ENCODE measurements around the gene SUGP2.

The SUGP2 gene

DNA sequence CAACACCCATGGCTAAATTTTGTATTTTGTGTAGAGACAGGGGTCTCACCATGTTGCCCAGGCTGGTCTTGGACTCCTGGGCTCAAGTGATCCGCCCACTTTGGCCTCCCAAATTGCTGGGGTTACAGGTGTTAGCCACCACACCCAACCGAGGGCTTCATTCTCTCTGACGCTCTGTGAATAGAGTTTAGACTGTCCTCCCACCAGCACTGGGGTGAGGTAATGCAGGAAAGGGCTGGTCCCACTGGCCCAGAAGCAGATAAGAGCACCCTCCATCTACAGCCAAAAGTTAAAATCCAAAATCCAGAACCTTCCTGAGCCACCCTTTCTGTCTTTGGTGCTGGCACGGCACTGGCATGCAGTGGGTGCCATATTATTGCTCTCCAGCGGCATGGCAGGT lies 60.5 kb downstream of the SUGP2 start:
- TF ChIP-seq POLR2AphosphoS5 (IDR thresholded peaks at IDR 0.05; ENCODE audit: borderline replicate concordance, low read depth, low read length) = no peak
- no peak for TF ChIP-seq FOXP2 (optimal IDR thresholded peaks at IDR 0.05; ENCODE audit: control extremely low read depth, extremely low read length, insufficient read depth)
- no peak for TF ChIP-seq EZH2 (IDR thresholded peaks at IDR 0.05)
- no peak overlapping the region for H3K27ac ChIP-seq

DNA sequence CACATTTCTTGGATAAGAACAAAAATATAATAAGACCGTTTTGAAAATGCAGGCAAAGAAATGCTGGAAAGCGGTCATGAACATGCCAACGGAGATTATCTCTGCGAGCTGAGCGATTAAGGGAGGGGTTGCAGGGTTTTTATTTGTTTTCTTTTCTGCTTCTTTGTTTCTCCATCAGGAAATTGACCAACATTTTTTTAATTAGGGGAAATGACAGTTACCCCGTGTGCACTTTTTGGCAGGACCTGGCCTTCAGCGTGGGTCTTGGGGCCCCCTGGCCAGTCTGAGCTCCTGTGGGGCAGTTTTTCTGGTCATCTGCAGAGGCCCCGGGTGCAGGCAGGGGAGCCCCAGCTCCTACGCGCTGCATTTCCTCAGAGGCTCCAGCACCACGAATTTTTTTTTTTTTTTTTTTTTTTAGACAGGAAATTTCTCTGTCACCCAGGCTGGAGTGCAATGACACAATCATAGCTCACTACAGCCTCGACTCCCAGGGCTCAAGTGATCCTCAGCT lies 61.0 kb downstream of the SUGP2 start:
- no peak overlapping the region for H3K4me3 ChIP-seq
- TF ChIP-seq POLR2AphosphoS5 (IDR thresholded peaks at IDR 0.05; ENCODE audit: borderline replicate concordance, low read depth, low read length) = no peak
- no peak for TF ChIP-seq EZH2 (IDR thresholded peaks at IDR 0.05)
- no peak for TF ChIP-seq FOXP2 (optimal IDR thresholded peaks at IDR 0.05; ENCODE audit: control extremely low read depth, extremely low read length, insufficient read depth)
- no peaks in the 10 kb centered on the region for H3K36me3 ChIP-seq (ENCODE audit: insufficient read depth, low read length)
- DNase-seq (ENCODE audit: low read depth, low spot score) = no peak
- H3K27ac ChIP-seq = no peak overlapping the region
- H3K9ac ChIP-seq (ENCODE audit: insufficient read length) = no peak overlapping the region
- no peaks in the 10 kb centered on the region for H3K9me3 ChIP-seq (ENCODE audit: low read depth, low read length)

More for the DNA sequence above, 60.5 kb downstream of the SUGP2 start:
- Histone ChIP-seq H3K9me3 (ENCODE audit: low read depth, low read length) (no peaks in the 10 kb centered on the region), H3K4me3 (no peak overlapping the region), H3K36me3 (ENCODE audit: insufficient read depth, low read length) (no peaks in the 10 kb centered on the region), H3K9ac (ENCODE audit: insufficient read length) (no peak overlapping the region)
- no peak for DNase-seq (ENCODE audit: low read depth, low spot score)

DNA sequence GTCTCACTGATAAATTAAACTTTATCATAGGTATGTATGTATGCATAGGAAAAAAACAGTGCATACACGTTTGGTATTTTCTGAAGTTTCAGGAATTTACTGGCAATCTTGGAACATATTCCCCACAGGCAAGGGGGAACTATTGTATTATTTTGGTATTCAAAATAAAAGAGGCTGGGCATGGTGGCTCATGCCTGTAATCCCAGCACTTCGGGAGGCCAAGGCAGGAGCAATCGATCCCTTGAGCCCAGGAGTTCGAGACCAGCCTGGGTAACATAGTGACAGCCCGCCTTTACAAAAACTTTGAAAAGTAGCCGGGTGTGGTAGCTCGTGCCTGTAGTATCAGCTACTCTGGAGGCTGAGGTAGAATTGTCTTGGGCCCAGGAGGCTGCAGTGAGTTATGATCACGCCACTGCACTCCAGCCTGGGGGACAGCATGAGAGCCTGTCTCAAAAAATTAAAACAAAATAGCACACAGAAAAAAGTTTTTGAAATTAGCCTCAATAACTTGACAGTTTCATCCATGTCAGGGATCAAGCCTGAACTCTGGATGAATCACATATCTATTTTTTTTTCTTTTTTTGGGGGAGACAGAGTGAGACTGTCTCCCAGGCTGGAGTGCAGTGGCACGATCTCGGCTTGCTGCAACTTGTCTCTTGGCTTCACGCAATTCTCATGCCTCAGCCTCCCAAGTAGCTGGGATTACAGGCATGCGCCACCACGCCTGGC lies 63.2 kb downstream of the SUGP2 start:
- Histone ChIP-seq H3K9ac (ENCODE audit: insufficient read length) (no peak overlapping the region), H3K9me3 (ENCODE audit: low read depth, low read length) (no peaks in the 10 kb centered on the region), H3K27ac (no peak overlapping the region), H3K36me3 (ENCODE audit: insufficient read depth, low read length) (no peaks in the 10 kb centered on the region), H3K4me3 (no peak overlapping the region)
- DNase-seq (ENCODE audit: low read depth, low spot score) = no peak
- TF ChIP-seq EZH2 (IDR thresholded peaks at IDR 0.05) (no peak), FOXP2 (optimal IDR thresholded peaks at IDR 0.05; ENCODE audit: control extremely low read depth, extremely low read length, insufficient read depth) (no peak), POLR2AphosphoS5 (IDR thresholded peaks at IDR 0.05; ENCODE audit: borderline replicate concordance, low read depth, low read length) (no peak)

DNA sequence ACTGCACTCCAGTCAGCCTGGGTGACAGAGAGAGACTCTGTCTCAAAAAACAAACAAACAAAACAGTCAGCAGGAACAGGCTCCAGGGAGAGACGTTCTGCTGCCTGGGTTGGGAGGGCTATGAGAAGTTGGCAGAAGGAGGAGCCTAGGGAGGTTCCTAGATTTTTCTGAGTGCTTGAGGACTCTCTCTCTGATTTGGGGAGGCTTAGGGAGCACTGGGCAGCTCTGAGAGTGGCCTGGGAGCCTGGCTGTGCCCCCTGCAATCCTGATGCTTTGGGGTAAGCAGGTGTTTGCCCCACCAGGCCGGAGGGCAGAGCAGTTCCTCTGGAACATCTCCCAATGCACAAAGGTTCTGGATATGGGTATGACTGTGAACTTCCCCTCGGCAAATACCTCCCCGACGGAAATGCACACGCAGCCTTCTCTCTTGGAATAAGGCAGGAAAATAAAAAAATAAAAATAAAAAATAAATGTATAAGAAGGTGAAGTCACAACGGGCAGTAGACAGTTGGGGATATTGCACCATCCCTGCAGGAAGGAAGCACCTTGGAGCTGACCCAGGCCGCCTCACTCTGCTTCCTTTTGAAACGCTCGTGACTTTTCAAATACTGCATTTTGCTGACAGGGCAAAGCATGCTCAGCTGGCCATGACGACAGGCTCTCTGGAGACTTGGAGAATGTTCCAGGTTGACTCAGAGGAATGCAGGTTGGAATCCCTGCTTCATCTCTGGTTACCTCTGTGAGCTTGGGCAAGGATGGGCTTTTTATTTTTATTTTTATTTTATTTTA lies 65.8 kb downstream of the SUGP2 start:
- TF ChIP-seq EZH2 (IDR thresholded peaks at IDR 0.05) (no peak), POLR2AphosphoS5 (IDR thresholded peaks at IDR 0.05; ENCODE audit: borderline replicate concordance, low read depth, low read length) (no peak), FOXP2 (optimal IDR thresholded peaks at IDR 0.05; ENCODE audit: control extremely low read depth, extremely low read length, insufficient read depth) (no peak)
- DNase-seq (ENCODE audit: low read depth, low spot score) = no peak
- H3K36me3 ChIP-seq (ENCODE audit: insufficient read depth, low read length) = no peaks in the 10 kb centered on the region
- no peaks in the 10 kb centered on the region for H3K9me3 ChIP-seq (ENCODE audit: low read depth, low read length)
- H3K4me3 ChIP-seq = no peak overlapping the region
- H3K9ac ChIP-seq (ENCODE audit: insufficient read length) = no peak overlapping the region
- no peak overlapping the region for H3K27ac ChIP-seq

DNA sequence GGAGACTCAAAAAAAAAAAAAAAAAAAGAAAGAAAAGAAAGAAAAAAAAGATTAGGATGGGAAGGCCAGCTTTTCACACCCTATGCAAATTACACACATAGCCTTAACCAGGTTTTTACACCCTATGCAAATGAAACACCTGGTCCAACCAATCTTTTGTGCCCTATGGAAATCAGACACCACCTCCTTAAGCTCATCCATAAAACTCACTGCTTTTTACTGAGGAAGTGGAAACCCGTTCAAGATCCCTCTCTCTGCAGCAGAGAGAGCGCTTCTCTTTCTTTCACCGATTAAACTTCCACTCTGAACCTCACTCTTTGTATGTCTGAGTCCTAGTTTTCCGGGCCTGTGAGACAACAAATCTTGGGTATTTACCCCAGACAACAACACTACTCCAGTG lies 67.0 kb downstream of the SUGP2 start:
- Histone ChIP-seq H3K36me3 (ENCODE audit: insufficient read depth, low read length) (no peaks in the 10 kb centered on the region), H3K9me3 (ENCODE audit: low read depth, low read length) (no peaks in the 10 kb centered on the region), H3K4me3 (no peak overlapping the region), H3K27ac (no peak overlapping the region), H3K9ac (ENCODE audit: insufficient read length) (no peak overlapping the region)
- DNase-seq (ENCODE audit: low read depth, low spot score) = no peak
- TF ChIP-seq POLR2AphosphoS5 (IDR thresholded peaks at IDR 0.05; ENCODE audit: borderline replicate concordance, low read depth, low read length) (no peak), FOXP2 (optimal IDR thresholded peaks at IDR 0.05; ENCODE audit: control extremely low read depth, extremely low read length, insufficient read depth) (no peak), EZH2 (IDR thresholded peaks at IDR 0.05) (no peak)

DNA sequence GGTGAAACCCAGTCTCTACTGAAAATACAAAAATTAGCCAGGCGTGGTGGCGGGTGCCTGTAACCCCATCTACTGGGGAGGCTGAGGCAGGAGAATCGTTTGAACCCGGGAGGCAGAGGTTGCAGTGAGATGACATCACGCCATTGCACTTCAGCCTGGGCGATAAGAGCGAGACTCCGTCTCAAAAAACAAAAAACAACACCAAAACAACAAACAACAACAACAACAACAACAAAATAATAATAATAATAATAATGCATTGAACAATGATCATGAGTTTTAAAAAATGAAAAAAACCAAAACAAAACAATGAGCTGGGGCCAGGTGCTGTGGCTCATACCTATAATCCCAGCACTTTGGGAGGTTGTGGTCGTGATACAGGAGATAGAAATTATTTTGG lies 69.2 kb downstream of the SUGP2 start:
- Histone ChIP-seq H3K27ac (no peak overlapping the region), H3K4me3 (no peak overlapping the region), H3K9ac (ENCODE audit: insufficient read length) (no peak overlapping the region), H3K9me3 (ENCODE audit: low read depth, low read length) (no peaks in the 10 kb centered on the region), H3K36me3 (ENCODE audit: insufficient read depth, low read length) (no peaks in the 10 kb centered on the region)
- no peak for DNase-seq (ENCODE audit: low read depth, low spot score)
- TF ChIP-seq EZH2 (IDR thresholded peaks at IDR 0.05) (no peak), FOXP2 (optimal IDR thresholded peaks at IDR 0.05; ENCODE audit: control extremely low read depth, extremely low read length, insufficient read depth) (no peak), POLR2AphosphoS5 (IDR thresholded peaks at IDR 0.05; ENCODE audit: borderline replicate concordance, low read depth, low read length) (no peak)

DNA sequence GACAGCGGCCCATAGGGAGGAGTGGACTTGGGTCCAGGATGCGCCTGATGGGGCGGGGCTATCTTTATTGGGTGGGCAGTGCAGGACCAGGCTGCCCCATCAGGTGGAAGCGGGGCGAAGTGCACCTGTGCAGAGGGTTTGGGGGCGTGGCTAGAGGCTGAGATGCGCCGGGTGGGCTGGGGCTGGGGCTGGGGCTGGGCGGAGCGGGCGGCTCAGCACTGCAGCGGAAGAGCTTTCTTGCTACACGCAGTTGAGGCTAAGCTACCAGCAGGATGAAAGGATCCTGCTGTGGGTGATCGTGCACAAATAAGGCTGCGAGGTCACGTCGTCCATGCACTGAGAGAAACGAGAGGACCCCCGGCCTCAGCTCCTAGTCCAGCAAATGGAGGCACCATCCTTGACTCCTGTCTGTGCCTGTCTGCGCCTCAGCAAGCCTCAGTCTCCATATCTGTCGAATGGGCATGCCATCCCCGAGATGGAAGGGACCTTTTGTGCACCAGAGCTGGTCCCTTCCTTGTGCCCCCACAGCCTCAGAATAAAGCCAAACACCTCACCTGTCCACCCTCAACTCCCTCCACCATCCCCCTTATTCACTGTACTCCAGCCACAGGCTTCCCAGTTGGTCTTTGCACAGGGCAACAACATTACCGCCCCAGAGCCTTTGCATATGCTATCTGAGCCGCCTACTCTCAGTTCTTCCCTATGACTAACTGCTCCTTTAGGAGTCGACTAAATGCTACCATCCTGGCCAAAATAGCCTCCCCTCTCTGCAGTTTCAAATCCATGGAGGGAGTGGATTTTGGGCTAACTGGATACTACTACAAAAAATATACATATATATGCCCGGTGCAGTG lies 71.3 kb downstream of the SUGP2 start:
- H3K27ac ChIP-seq = no peak overlapping the region
- no peaks in the 10 kb centered on the region for H3K9me3 ChIP-seq (ENCODE audit: low read depth, low read length)
- H3K36me3 ChIP-seq (ENCODE audit: insufficient read depth, low read length) = no peaks in the 10 kb centered on the region
- no peak overlapping the region for H3K4me3 ChIP-seq
- TF ChIP-seq FOXP2 (optimal IDR thresholded peaks at IDR 0.05; ENCODE audit: control extremely low read depth, extremely low read length, insufficient read depth) = no peak
- TF ChIP-seq EZH2 (IDR thresholded peaks at IDR 0.05) = no peak
- no peak for TF ChIP-seq POLR2AphosphoS5 (IDR thresholded peaks at IDR 0.05; ENCODE audit: borderline replicate concordance, low read depth, low read length)
- DNase-seq (ENCODE audit: low read depth, low spot score) = no peak
- no peak overlapping the region for H3K9ac ChIP-seq (ENCODE audit: insufficient read length)

DNA sequence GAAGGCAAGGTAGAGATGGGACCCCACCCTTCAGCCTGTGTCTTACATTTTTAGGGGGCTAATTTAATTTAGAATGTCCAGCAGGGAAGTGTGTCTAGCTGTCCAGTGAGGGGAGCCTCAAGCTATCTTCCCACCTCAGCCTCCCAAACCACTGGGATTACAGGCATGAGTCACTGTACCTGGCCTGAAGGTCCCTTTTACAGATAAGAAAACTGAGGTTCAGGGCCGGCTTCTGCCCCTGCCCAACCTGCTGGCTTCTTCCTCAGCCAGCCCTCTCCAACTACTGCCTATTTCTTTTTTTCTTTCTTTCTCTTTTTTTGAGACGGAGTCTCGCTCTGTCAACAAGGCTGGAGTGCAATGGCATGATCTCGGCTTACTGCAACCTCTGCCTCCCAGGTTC lies 72.9 kb downstream of the SUGP2 start:
- Histone ChIP-seq H3K36me3 (ENCODE audit: insufficient read depth, low read length) (no peaks in the 10 kb centered on the region), H3K27ac (no peak overlapping the region), H3K9me3 (ENCODE audit: low read depth, low read length) (no peaks in the 10 kb centered on the region), H3K9ac (ENCODE audit: insufficient read length) (no peak overlapping the region), H3K4me3 (no peak overlapping the region)
- TF ChIP-seq POLR2AphosphoS5 (IDR thresholded peaks at IDR 0.05; ENCODE audit: borderline replicate concordance, low read depth, low read length) (no peak), FOXP2 (optimal IDR thresholded peaks at IDR 0.05; ENCODE audit: control extremely low read depth, extremely low read length, insufficient read depth) (no peak), EZH2 (IDR thresholded peaks at IDR 0.05) (no peak)
- DNase-seq (ENCODE audit: low read depth, low spot score) = no peak
